ENCODE measurements around the gene PLEK. TPM values are rescaled to one million over a fixed set of nuclear protein-coding genes. Genes with fewer than 3 reads are reported as not detected.

PLEK gene
- polyA plus RNA-seq, 2 of the 4 experiments (the other 2 are of a cell fraction) = 0.04 TPM; not detected in 1

- DNase-seq (ENCODE audit: low read depth in 1 of 2, low spot score in 1 of 2) (no peak), ATAC-seq (no peak), FAIRE-seq (no peak)
- no peak overlapping the region for H3K4me2 ChIP-seq
- ChIA-PET CTCF (interaction anchor here (0.6 kb wide), 1 partner anchor 37 kb away, joined by 3 read pairs; no protein-coding TSS in a partner anchor), POLR2A (no interaction called here)
- no peak overlapping the region for H3K4me3 ChIP-seq
- no peak overlapping the region for H3K27ac ChIP-seq
- peaks cover 5% of the 10 kb centered on the region; the same call in 1 of the 3 replicates for H3K9me3 ChIP-seq
- H3K4me1 ChIP-seq = no peaks in the 10 kb centered on the region
- WGBS (ENCODE audit: missing lambda C conversion rate) = 34% methylated on average over 19 of the region's 19 CpGs
- TF ChIP-seq MAX (IDR thresholded peaks at IDR 0.05) (no peak), MYC (IDR thresholded peaks at IDR 0.05; ENCODE audit: borderline replicate concordance, low read length) (no peak), SMC3 (IDR thresholded peaks at IDR 0.05) (no peak), ZNF302 (CRISPR knock-in tag; IDR thresholded peaks at IDR 0.05) (no peak), NFE2L2 (conservative IDR thresholded peaks at IDR 0.05; ENCODE audit: low read length) (no peak), POLR2AphosphoS2 (conservative IDR thresholded peaks at IDR 0.05; ENCODE audit: low read length) (no peak), CHD4 (IDR thresholded peaks at IDR 0.05; ENCODE audit: borderline replicate concordance) (no peak), KDM5A (IDR thresholded peaks at IDR 0.05) (no peak), POLR2A (IDR thresholded peaks at IDR 0.05; ENCODE audit: low read length) (no peak), ESRRA (IDR thresholded peaks at IDR 0.05; ENCODE audit: borderline replicate concordance, low read length) (no peak), E2F6 (IDR thresholded peaks at IDR 0.05; ENCODE audit: borderline replicate concordance, low read depth) (no peak), ZC3H11A (IDR thresholded peaks at IDR 0.05) (no peak), RARB (CRISPR knock-in tag; IDR thresholded peaks at IDR 0.05) (no peak), RCOR1 (IDR thresholded peaks at IDR 0.05; ENCODE audit: low read depth, low read length) (no peak)
Measured at GRCh38 chr2:68404893-68405799, 40.1 kb downstream of the PLEK start.

GRCh38 chr2:68411397-68412126 lies 46.5 kb downstream of the PLEK start:
- no peak for FAIRE-seq
- Histone ChIP-seq H3K4me3 (no peak overlapping the region), H3K4me1 (no peaks in the 10 kb centered on the region), H3K27ac (no peak overlapping the region), H3K9me3 (no peaks in the 10 kb centered on the region), H3K4me2 (no peak overlapping the region)
- no peak for DNase-seq (ENCODE audit: low read depth in 1 of 2, low spot score in 1 of 2)
- 49% methylated on average over 4 of the region's 4 CpGs for WGBS (ENCODE audit: missing lambda C conversion rate)
- ChIA-PET POLR2A (no interaction called here), CTCF (interaction anchor here (0.6 to 1.7 kb wide), 4 partner anchors 9 to 1222 kb away, joined by 3 to 8 read pairs (median 3); no protein-coding TSS in a partner anchor)
- ATAC-seq = no peak
- TF ChIP-seq JUNB (IDR thresholded peaks at IDR 0.05) = no peak
- no peak for TF ChIP-seq EHMT2 (IDR thresholded peaks at IDR 0.05; ENCODE audit: low read depth)

- TF ChIP-seq ZNF302 (CRISPR knock-in tag; IDR thresholded peaks at IDR 0.05) (no peak), ZFP36 (IDR thresholded peaks at IDR 0.05; ENCODE audit: borderline replicate concordance, partially characterized antibody) (no peak), EHF (CRISPR knock-in tag; IDR thresholded peaks at IDR 0.05) (no peak), RNF2 (IDR thresholded peaks at IDR 0.05; ENCODE audit: borderline replicate concordance, low read depth) (no peak)
- ChIA-PET POLR2A (no interaction called here), CTCF (interaction anchor here (0.6 to 1.7 kb wide), 5 partner anchors 10 to 1221 kb away, joined by 3 to 8 read pairs (median 3); no protein-coding TSS in a partner anchor)
- H3K9me3 ChIP-seq = no peaks in the 10 kb centered on the region
- no peak for ATAC-seq
- no peak overlapping the region for H3K4me3 ChIP-seq
- no peaks in the 10 kb centered on the region for H3K4me1 ChIP-seq
- H3K4me2 ChIP-seq = no peak overlapping the region
- FAIRE-seq = no peak
- 60% methylated on average over 4 of the region's 4 CpGs for WGBS (ENCODE audit: missing lambda C conversion rate)
- H3K27ac ChIP-seq = no peak overlapping the region
- DNase-seq (ENCODE audit: low read depth in 1 of 2, low spot score in 1 of 2) = no peak
Measured at GRCh38 chr2:68412127-68412819, 47.2 kb downstream of the PLEK start.

All from A549 (cell line).